ENCODE data around the gene ATP11A.

Gene ATP11A

GRCh38 chr13:112894673-112895481 is 205.0 kb downstream of the ATP11A start:
- DNase-seq (ENCODE audit: low read depth) = no peak

GRCh38 chr13:112895521-112896465 is 206.0 kb downstream of the ATP11A start:
- DNase-seq (ENCODE audit: low read depth) = no peak

GRCh38 chr13:112896736-112897602 is 207.1 kb downstream of the ATP11A start:
- no peak for DNase-seq (ENCODE audit: low read depth)

DNA sequence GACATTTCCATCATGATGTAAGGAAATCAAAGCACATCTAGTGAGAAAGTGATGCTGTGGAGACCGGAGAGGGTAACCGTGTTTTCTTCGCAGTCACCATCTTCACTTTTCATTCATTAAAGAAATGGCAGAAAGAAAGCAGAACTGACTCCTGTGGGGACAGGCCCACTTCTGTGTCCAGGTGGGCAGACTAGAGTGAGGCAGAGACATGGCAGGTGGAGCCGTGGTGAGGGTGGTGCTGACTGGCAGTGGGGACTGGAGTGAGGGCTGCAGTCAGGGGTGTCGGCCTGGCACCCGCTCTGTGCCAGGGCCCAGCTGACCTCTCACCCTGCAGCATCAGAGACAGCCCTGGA is 207.7 kb downstream of the ATP11A start:
- no peak for DNase-seq (ENCODE audit: low read depth)

DNA sequence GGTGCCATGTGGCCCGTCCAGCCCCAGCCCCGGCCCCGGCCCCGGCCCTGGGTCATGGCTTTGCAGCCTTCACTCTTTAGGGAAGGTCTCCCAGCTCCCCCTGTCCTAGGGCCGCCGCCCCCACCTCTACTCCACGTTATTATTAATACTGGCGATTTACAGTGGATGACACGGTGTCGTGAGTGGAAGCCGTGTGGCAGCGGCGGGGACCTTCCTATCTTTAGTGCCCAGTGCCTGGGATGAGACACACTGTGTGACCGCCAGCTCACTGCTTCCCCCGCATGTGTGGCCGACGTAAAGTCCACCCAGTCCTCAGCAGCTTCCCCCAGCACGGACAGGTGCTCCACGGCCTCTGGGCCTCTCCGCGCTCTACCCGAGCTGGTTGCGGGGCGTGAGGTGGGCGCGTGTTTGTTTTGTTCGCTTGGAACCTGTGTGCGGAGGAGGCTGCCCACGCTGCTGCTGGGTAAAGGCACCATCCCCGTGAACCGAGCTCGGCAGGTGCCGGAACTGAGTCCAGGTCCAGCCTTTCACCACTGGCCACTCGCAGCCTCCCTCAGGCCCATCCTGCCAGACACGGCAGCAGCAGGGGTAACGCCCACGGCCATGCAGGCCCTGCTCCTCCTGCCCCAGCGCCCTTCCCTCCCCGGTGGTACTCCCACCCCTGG is 208.2 kb downstream of the ATP11A start:
- no peak for DNase-seq (ENCODE audit: low read depth)

GRCh38 chr13:112898621-112899280 is 208.9 kb downstream of the ATP11A start:
- DNase-seq (ENCODE audit: low read depth) = no peak

DNA sequence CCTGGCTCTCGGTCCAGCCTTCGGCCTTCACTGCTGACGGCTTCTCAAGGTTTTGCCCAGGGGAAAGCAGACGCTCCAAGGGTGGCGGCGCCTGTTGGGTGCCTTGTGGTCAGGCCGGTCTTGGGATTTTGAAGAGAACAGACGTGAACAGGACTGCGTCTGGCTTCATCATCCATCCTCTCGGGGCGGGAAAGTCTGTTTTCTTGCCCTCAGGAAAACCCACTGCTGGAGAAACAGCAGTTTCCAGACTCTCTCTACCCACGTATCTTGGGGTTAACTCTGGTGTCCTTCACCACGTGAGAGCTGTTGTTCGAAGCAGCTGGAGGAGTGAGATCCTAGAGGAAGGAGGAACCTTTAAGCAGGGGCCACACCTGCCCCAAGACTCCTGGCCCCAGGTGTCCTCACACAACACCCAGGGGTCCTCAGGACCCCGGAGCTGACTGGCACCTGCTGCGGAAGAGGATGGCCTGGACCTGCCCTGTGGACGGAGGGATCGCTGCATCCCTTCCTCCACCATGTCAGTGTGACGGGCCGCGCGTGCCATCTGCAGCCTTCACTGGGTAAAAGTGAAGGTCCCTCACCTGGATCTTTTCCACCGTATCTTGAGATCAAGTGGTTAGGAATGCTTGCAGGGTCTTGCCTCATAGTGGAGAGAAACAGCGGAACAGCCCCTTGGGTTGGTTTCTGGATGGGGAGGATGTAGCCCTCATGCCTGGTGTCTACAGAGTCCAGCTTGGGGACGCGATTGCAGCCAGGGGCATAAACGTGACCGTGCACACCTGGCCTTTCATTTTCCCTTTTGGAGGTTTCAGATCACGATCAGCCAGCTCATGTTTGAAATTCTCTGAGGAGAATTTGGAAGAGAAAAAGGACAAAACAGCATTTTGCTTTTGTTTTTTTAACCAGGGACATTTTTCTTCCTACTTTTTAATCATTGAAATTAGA is 209.7 kb downstream of the ATP11A start:
- no peak for DNase-seq (ENCODE audit: low read depth)

DNA sequence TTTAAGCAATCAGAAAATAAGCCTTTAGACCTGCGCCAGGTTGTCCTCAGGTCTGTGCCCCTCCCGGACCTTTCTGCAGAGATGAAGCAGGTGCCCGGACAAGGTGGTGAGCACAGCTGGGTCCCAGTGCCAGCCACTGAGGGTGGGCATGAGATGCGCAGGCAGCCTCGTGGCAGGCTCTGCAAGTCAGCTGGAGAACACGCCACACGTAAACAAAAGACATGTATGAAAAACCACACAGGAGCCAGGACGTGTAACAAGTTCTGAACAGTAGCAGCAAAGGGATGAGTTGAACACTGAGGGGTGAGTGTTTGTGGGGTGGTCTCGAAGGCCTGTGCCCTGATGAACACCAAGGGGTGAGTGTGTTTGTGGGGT is 210.4 kb downstream of the ATP11A start:
- DNase-seq (ENCODE audit: low read depth) = no peak

DNA sequence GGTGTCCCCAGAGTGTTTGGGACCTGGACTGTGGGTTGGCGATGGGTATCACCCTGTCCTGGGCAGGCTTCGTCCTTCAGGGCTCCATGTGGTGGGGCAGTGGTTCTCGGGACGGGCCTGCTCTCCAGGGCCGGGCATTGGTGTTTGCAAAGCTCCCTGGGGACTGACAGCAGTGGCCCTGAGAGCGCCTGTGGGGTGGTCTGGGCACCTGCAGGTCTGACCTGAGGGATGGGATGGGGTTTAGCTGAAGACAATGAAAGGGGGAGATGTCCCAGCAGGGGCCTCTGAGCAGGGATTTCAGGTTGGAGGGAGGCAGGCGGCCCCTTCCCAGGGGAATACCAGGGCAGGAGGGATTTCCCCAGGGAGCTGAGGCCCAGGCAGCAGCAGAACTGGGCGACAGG is 210.9 kb downstream of the ATP11A start:
- no peak for DNase-seq (ENCODE audit: low read depth)

DNA sequence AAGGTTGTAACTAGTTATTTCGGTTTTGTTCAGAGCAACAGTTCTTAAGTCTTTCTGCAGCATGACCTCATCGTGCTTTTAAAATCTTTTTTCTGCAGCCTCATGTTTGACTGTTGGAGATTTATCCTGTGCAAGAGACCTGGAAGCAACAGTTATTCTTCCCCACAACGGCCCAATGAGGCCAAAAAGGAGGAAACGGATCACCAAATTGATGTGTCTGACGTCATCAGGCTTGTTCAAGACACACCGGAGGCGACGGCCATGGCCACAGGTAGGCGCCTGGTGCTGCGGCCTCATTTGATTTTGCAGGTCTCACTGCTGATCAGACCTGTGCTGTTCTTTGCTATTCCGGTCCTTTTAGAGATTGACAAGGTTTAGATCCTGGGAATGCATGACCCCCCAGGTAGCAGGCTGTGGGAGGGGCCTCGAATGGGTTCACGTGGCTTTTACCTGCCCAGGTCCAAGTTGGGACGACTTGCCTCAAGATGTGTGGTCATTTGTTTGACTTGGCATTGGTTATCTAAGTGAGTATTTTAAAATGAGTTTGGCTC is 212.3 kb downstream of the ATP11A start:
- no peak for DNase-seq (ENCODE audit: low read depth)

GRCh38 chr13:112902669-112903068 is 212.8 kb downstream of the ATP11A start:
- DNase-seq (ENCODE audit: low read depth) = no peak

- no peak for DNase-seq (ENCODE audit: low read depth)
These were observed 213.3 kb downstream of the ATP11A start for GRCh38 chr13:112903071-112903577.

DNA sequence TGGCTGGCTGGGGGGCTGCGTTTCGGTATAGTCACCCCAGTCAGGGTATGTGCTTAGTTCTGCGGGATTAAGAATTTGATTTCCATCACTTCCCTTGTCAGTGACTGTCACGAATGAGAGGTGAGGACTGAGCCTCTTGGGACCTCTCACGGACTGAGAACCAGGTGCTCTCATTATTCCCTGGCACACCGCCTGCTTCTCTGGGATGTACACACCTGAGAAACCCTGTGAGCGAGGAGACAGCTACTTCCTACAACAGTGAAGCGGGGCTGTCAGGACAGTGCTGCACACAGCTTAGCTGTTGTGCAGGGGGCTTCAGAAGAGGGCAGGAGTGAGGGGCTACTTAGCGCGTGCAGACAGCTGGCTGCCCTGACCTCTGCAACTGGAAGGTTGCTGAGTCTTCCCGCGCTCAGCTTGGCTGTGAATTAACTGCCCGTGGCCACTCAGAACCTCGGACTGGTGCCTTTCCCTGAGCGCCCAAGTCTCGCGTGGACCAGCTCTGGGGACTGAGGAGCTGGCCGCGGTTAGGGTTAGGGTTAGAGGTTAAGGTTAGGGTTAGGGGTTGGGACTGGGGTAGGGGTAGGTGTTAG is 213.9 kb downstream of the ATP11A start:
- no peak for DNase-seq (ENCODE audit: low read depth)

DNA sequence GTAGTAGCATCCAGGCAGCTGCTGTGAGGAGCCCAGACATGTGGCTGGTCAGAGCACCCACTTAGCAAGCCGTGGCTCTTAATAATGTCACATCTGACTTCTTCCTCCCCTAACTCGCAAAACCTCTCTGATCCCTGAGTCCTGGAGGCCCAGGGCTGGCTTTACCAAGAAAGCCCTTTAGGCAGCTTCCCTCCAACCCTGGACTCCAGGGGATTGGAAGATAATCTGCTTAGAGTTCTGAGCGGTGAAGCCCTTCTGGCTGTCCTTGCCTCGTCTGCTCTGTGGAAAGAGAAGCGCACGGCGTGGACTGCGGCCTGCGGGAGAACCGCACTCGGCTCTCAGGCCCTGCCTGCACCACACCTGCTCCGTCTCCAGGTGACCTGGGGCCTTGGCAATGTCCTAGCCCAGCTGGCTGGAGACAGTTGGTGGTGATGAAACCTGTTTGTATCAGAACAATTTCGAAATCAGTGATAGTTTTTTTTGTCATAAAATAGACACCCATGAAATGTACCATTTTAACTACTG is 214.7 kb downstream of the ATP11A start:
- no peak for DNase-seq (ENCODE audit: low read depth)

GRCh38 chr13:112905086-112905485 is 215.2 kb downstream of the ATP11A start:
- DNase-seq (ENCODE audit: low read depth) = no peak

- no peak for DNase-seq (ENCODE audit: low read depth)
These were observed 215.8 kb downstream of the ATP11A start for GRCh38 chr13:112905619-112905989.

- no peak for DNase-seq (ENCODE audit: low read depth)
These were observed 216.3 kb downstream of the ATP11A start for GRCh38 chr13:112905990-112906641.

DNA sequence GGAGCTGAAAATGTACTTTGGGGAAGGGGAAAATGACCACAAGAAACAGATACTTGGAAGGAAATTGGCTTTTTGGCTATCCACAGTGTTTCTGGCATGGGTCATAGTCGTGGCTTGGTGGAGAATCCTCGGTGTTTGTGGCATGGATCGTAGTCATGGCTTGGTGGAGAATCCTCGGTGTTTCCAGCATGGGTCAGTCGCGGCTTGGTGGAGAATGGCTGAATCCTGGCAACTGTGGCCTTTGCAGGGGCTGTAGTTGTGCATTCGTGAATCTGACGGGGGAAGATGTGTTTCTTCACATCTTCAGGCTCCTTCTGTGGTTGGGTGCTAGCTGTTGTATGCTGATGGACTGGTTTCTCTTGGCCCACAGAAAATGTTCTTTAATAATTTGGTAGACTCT is 217.4 kb downstream of the ATP11A start:
- DNase-seq (ENCODE audit: low read depth) = no peak
